ENCODE data around the gene PIK3R5.

- TF ChIP-seq POLR2A (IDR thresholded peaks at IDR 0.05; ENCODE audit: low read length) (no peak), GATA1 (IDR thresholded peaks at IDR 0.05; ENCODE audit: low read depth, low read length) (no peak)
These were observed 64.6 kb downstream of the PIK3R5 start for GRCh38 chr17:8900626-8901585.

Data from erythroblast (primary cell).